Esophagus squamous epithelium (tissue), 5 donors: ENCODE measurements around the gene DCAF6. TPM values are rescaled to one million over a fixed set of nuclear protein-coding genes. Genes with fewer than 3 reads are reported as not detected.

Experiments
- DNase-seq: peaks from one replicate; lab custom pipeline; 2025; lab: John Stamatoyannopoulos, UW
- H3K27ac ChIP-seq, 4 donors: fragments of 200-600 bp; sonication (generic); one replicate each; pipeline ENCODE4 v1.5.1; 2016 to 2019; ENCODE audit warnings: mild to moderate bottlenecking in 1 of 4
- H3K27me3 ChIP-seq, 4 donors: fragments of 200-600 bp; sonication (generic); 1 replicate in 3 of 4; 2 replicates in 1 of 4; pipeline versions ENCODE4 v1.5.1 to v1.6.0; 2017 to 2021; ENCODE audit warnings: antibody characterized with exemption in 1 of 4
- H3K36me3 ChIP-seq, 3 donors: fragments of 200-600 bp; sonication (generic); one replicate each; pipeline ENCODE4 v1.5.1; 2016 to 2019
- H3K4me1 ChIP-seq, 3 donors: fragments of 200-600 bp; sonication (generic); one replicate each; pipeline ENCODE4 v1.5.1; 2017 to 2019
- H3K4me3 ChIP-seq, 4 donors: fragments of 200-600 bp; sonication (generic); 1 replicate in 3 of 4; 2 replicates in 1 of 4; pipeline ENCODE4 v1.5.1; 2016 to 2019; ENCODE audit warnings: mild to moderate bottlenecking in 2 of 4, moderate library complexity in 1 of 4
- H3K9me3 ChIP-seq, 3 donors: fragments of 200-600 bp; sonication (generic); one replicate each; pipeline ENCODE4 v1.5.1; 2016 to 2019
- POLR2A ChIP-seq, 4 donors: fragments of 450-650 bp; IDR thresholded peaks; one replicate each; pipeline ENCODE4 v1.6.1; 2017; ENCODE audit warnings: antibody characterized with exemption in 4 of 4, mild to moderate bottlenecking in 4 of 4, moderate library complexity in 3 of 4
- WGBS, 2 donors: methylation state at CpG; one replicate each; pipeline ENCODE4 v1.1.5; 2018; 5-methylcytosine and 5-hydroxymethylcytosine counted together
- intact Hi-C: fragments of 100-400 bp; cut with DNase I; formaldehyde crosslinking; loops from one replicate; pipeline ENCODE4 v1.15.0; 2022
- total RNA-seq, 4 donors: library from RNA; depleted of rRNA; stranded (reverse); fragments of >200 nt; gene quantifications; one replicate each; pipeline ENCODE4 v1.1.0, GENCODE V29; 2016
- TF ChIP-seq, protein P1 (sequence below), 6 experiments: fragments of 450-650 bp in 4 of 6; fragments of 200-600 bp in 2 of 6; sonication (generic) in 2 of 6; IDR thresholded peaks; one replicate each; pipeline ENCODE4 v1.5.1; 2016 to 2019; ENCODE audit warnings: antibody characterized with exemption in 6 of 6, mild to moderate bottlenecking in 4 of 6, moderate library complexity in 4 of 6
- donor health status: DM: yes; HTN: yes; CAD: no.

Gene DCAF6
- total RNA-seq, 4 donors from 2014 or later, result 20.1 to 65.8 (median 44.5) TPM

GRCh38 chr1:167964646-167965045 lies 28.2 kb downstream of the DCAF6 start:
- Histone ChIP-seq H3K27ac (no peak overlapping the region), H3K9me3 (no peaks in the 10 kb centered on the region), H3K27me3 (no peaks in the 10 kb centered on the region), H3K36me3 (peaks cover 0 to 45% (median 0%) of the 10 kb centered on the region in 3 donors), H3K4me1 (no peaks in the 10 kb centered on the region), H3K4me3 (no peak overlapping the region)
- no peak for TF ChIP-seq POLR2A (IDR thresholded peaks at IDR 0.05)
- TF ChIP-seq, protein P1, sequence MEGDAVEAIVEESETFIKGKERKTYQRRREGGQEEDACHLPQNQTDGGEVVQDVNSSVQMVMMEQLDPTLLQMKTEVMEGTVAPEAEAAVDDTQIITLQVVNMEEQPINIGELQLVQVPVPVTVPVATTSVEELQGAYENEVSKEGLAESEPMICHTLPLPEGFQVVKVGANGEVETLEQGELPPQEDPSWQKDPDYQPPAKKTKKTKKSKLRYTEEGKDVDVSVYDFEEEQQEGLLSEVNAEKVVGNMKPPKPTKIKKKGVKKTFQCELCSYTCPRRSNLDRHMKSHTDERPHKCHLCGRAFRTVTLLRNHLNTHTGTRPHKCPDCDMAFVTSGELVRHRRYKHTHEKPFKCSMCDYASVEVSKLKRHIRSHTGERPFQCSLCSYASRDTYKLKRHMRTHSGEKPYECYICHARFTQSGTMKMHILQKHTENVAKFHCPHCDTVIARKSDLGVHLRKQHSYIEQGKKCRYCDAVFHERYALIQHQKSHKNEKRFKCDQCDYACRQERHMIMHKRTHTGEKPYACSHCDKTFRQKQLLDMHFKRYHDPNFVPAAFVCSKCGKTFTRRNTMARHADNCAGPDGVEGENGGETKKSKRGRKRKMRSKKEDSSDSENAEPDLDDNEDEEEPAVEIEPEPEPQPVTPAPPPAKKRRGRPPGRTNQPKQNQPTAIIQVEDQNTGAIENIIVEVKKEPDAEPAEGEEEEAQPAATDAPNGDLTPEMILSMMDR (IDR thresholded peaks at IDR 0.05), result no peak
- WGBS, 2 donors, result 78 to 83% methylated on average over 4 of the region's 4 CpGs
- DNase-seq, result no peak
- intact Hi-C loops, result no loop called here

- Histone ChIP-seq H3K27ac (no peak overlapping the region), H3K36me3 (peaks cover 0 to 52% (median 0%) of the 10 kb centered on the region in 3 donors), H3K9me3 (no peaks in the 10 kb centered on the region), H3K4me3 (no peak overlapping the region), H3K27me3 (no peaks in the 10 kb centered on the region), H3K4me1 (no peaks in the 10 kb centered on the region)
- TF ChIP-seq POLR2A (IDR thresholded peaks at IDR 0.05), result no peak
- TF ChIP-seq, protein P1 (IDR thresholded peaks at IDR 0.05), result no peak
- intact Hi-C loops, result no loop called here
- no peak for DNase-seq
- 87 to 91% methylated on average over 4 of the region's 4 CpGs for WGBS, 2 donors
These were observed 29.6 kb downstream of the DCAF6 start for GRCh38 chr1:167966050-167966449.

GRCh38 chr1:167968569-167968968 lies 32.1 kb downstream of the DCAF6 start:
- DNase-seq, result no peak
- Histone ChIP-seq H3K27me3 (no peaks in the 10 kb centered on the region), H3K4me3 (no peak overlapping the region), H3K27ac (no peak overlapping the region), H3K4me1 (no peaks in the 10 kb centered on the region), H3K9me3 (no peaks in the 10 kb centered on the region), H3K36me3 (peaks cover 0 to 55% (median 0%) of the 10 kb centered on the region in 3 donors)
- 66 to 70% methylated on average over 3 of the region's 3 CpGs for WGBS, 2 donors
- no peak for TF ChIP-seq POLR2A (IDR thresholded peaks at IDR 0.05)
- TF ChIP-seq, protein P1 (IDR thresholded peaks at IDR 0.05), result no peak
- intact Hi-C loops, result no loop called here

GRCh38 chr1:167973832-167974231 lies 37.3 kb downstream of the DCAF6 start:
- no peak for DNase-seq
- H3K9me3 ChIP-seq, result no peaks in the 10 kb centered on the region
- H3K27me3 ChIP-seq, result no peaks in the 10 kb centered on the region
- H3K36me3 ChIP-seq, result peaks cover 0 to 69% (median 13%) of the 10 kb centered on the region in 3 donors
- H3K4me3 ChIP-seq, result no peak overlapping the region
- 85 to 87% methylated on average over 2 of the region's 2 CpGs for WGBS, 2 donors
- H3K27ac ChIP-seq, result no peak overlapping the region
- no peaks in the 10 kb centered on the region for H3K4me1 ChIP-seq
- intact Hi-C loops, result no loop called here
- TF ChIP-seq POLR2A (IDR thresholded peaks at IDR 0.05), result no peak
- TF ChIP-seq, protein P1 (IDR thresholded peaks at IDR 0.05), result no peak

GRCh38 chr1:167974698-167975097 lies 38.2 kb downstream of the DCAF6 start:
- no peaks in the 10 kb centered on the region for H3K27me3 ChIP-seq
- TF ChIP-seq, protein P1 (IDR thresholded peaks at IDR 0.05), result no peak
- TF ChIP-seq POLR2A (IDR thresholded peaks at IDR 0.05), result no peak
- no peak for DNase-seq
- intact Hi-C loops, result no loop called here
- 85 to 87% methylated on average over 4 of the region's 4 CpGs for WGBS, 2 donors
- H3K36me3 ChIP-seq, result peaks cover 0 to 68% (median 13%) of the 10 kb centered on the region in 3 donors
- no peak overlapping the region for H3K27ac ChIP-seq
- no peak overlapping the region for H3K4me3 ChIP-seq
- H3K4me1 ChIP-seq, result no peaks in the 10 kb centered on the region
- no peaks in the 10 kb centered on the region for H3K9me3 ChIP-seq
